ENCODE measurements around the gene RTP3. TPM values are rescaled to one million over a fixed set of nuclear protein-coding genes. Genes with fewer than 3 reads are reported as not detected.

Gene RTP3
- total and polyA plus RNA-seq, 2 of the 8 experiments (the other 6 are each of a cell fraction or from before 2014, with no cell fraction given) = 0.08 TPM; not detected in 1

- TF ChIP-seq SAP30 (IDR thresholded peaks at IDR 0.05; ENCODE audit: insufficient read depth, insufficient replicate concordance, low read length) (no peak), USF2 (IDR thresholded peaks at IDR 0.05; ENCODE audit: low read length) (no peak)
Observed at GRCh38 chr3:46509661-46510187, 11.9 kb downstream of the RTP3 start (continued).
